Middle frontal gyrus (tissue), 1 donor: ENCODE results near the gene PNLIPRP3.
"Not testable (repeated sequence)": the region's sequence is repeated elsewhere in the genome, so short reads cannot be mapped to it uniquely, and the experiment has no call there.

Experiments used
- DNase-seq: peaks from one replicate; pipeline ENCODE4 v3.0.0-alpha.2; 2015; ENCODE audit warnings: low spot score; ENCODE audit errors: extremely low spot score

PNLIPRP3 gene

DNA sequence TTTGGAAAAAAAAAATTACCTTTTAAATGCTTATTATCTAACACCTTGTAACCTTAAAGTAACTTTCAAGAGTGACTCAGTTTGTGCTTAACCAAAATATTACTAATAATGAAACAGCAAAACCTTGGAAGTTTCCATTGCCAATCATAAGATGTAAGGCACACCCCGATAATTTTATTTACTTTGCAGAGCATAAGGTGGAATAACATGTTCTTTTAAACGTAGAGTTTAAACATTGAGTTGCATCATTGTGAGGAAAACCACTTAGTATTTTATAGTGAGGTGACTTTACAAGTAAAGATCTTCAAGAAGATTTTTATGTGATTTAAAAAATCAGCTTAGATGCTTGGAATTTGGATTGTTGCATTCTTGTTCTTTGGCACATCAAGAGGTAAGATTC is at the start of gene PNLIPRP3:
Gene PNLIPRP3, plus strand, starts transcription at position 177 of the 400 bp plus-strand sequence. Its CDS starts 166 bp downstream, at position 343.
- no peak for DNase-seq

DNA sequence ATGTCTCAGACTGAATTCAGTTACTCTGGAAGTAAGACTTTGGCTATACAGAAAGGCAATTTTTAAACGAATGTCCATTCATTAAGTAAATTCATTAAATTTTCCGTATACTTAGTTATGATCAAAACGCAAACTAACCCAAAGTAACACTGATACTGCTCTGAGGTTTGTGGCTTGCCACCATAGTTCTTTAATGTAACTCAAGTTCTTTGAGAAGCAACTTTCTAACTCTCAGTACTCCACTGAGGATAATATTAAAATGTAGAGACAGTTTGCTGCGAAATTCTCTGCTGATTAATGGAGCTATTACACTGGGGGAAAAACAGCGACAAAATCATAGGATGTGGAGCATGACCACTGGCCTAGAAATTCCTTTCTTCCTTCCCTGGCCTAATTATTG is 45.4 kb upstream of the PNLIPRP3 start:
- no peak for DNase-seq

DNA sequence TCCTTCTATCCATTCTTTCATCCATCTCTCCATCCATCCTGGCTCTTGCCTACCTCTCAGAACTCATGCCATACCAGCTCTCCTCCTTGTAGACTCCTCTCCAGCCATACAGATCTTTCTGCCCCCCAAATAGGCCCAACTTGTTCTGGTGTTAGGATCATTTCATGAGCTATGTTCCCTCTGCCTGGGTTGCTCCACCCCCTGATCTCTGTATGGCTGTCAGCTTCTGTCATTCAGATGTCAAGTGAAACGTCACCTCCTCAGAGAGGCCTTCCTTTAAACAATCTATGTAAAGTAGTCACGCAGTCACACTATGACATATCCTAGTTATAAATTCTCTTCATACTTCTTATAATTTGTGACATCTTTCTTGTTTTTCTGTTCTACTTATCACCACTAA is 42.3 kb upstream of the PNLIPRP3 start:
- no peak for DNase-seq

DNA sequence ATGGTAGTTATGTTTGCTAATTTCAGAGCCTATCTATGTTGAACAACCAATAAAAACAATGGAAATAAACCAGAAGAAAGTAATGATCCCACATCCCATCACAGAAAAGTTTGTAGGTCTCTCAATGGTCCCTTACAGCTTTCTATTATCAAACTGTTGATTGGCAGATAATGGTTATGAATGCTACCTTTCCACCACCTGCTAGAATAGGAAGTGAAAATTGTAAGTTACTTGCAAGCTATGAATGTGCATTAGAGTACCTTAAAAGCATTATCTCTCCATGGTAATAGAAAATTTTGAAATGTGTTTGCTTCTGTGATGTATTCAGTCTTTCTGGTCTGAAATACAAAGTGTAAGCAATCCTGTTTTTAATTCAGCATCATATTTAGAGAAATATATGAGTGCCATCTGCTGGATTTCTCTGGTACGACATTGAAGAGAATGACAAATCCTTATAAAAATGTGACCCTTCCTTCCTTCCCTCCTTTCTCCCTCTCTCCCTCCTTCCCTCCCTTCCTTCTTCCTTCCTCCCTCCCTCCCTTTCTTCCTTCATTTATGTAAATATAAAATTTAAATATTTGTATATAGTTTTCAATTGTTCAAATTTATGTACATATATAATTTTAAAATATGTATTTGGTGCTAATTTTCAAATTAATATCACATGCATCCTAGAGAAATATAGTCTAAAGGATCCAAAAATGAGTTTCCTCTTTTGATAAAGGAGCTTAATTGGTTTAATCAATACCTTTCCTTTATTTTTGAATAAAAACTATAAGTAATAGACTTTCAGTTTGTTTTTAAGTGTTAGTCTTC is 41.4 kb upstream of the PNLIPRP3 start:
- no peak for DNase-seq

DNA sequence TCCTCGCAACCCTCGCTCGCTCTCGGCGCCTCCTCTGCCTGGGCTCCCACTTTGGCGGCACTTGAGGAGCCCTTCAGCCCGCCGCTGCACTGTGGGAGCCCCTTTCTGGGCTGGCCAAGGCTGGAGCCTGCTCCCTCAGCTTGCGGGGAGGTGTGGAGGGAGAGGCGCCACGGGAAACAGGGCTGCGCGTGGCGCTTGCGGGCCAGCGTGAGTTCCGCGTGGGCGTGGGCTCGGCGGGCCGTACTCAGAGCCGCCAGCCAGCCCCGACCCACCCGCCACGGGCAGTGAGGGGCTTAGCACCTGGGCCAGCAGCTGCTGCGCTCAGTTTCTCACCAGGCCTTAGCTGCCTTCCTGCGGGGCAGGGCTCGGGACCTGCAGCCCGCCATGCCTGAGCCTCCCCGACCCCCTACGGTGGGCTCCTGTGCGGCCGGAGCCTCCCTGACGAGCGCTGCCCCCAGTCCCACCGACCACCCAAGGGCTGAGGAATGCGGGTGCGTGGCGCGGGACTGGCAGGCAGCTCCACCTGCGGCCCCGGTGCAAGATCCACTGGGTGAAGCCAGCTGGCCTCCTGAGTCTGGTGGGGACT is 34.3 kb upstream of the PNLIPRP3 start:
- DNase-seq: not testable (repeated sequence)

DNA sequence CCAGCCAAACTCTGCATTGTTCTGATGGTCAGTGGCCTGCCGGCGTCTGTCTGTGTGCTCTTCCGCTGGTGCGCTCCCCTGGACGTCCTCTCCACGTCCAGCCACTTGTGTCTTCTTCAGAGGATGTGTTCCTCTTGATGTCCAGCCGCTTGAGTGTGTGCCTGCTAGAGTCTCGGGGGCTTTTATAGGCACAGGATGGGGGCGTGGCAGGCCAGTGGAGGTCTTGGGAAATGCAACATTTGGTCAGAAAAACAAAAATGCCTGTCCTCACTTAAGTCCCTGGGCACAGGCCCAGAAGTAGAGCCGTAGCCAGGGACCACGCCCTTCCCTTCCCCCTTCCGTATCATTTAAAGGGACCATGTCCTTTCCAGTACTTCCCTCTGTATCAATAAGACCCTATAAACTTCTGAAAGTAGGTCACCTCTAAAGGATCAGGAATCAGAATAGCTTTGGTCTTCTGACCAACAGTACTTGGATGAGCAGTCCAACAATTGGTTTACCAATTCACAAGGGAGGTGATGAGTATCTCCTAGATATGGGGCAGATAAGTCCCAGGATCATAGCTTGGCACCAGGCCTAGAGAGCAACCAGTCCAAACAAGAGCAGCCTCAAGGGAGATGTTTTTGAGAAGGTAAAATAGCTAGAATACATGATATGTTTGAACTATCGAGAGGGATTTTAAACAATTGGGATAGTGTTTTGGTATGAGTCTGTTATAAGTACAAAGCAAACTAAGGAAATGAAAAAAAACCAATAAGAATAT is 32.2 kb upstream of the PNLIPRP3 start:
- DNase-seq: no peak

DNA sequence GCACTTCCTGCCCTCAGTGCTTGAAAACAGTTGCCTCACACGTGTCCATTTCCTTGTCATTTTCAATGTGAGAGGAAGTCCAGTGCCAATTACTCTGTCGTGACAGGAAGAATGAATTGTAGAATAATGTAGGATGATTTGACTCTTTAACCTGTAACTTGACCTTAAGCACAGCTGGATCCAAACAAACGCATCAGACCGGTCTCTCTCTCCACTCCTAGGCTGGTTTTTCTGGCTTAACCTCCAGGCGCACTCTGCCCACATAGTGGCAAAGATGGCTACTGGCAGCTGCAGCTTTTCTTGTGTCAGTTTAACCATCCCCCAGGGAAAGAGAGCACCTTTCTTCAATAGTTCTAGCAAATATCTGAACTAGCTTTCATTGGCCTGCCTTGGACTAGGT is 29.4 kb upstream of the PNLIPRP3 start:
- no peak for DNase-seq

DNA sequence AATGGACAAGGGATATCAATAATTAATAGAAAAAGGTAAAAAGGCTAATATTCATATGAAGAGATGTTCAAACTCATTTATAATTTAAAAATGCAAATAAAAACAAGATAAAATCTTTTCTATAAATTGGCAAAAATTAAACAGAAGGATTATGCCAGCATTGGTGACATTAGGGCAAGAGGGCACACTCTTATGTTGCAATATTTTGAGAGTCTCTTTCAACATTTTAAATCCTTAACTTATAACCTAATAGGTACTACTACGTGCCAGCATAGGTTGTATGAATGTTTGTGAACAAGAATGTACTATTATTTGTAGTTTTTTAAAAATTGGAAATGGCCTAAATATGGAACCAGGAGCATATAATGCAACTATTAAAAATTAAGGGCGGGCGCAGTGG is 24.8 kb upstream of the PNLIPRP3 start:
- DNase-seq: no peak

DNA sequence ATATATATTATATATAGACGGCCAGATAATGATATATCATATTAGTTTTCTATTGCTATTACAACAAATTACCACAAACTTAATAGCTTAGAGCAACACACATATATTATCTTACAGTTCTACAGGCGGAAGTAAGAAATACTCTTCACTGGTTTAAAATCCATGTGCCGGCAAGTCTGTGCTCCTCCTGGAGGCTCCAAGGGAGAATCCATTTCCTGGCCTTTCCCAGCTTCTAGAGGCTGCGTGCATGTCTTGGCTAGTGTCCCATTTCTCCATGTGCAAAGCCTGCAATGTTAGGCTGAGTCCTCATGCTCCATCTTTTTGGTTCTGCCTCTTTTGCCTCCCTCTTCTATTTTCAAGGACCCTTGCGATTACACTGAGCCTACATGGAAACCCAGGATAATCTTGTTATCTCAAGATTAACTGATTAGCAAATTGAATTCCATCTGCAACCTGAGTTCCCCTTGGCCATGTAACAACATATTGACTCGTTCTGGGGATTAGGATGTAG is 23.9 kb upstream of the PNLIPRP3 start:
- DNase-seq: no peak

DNA sequence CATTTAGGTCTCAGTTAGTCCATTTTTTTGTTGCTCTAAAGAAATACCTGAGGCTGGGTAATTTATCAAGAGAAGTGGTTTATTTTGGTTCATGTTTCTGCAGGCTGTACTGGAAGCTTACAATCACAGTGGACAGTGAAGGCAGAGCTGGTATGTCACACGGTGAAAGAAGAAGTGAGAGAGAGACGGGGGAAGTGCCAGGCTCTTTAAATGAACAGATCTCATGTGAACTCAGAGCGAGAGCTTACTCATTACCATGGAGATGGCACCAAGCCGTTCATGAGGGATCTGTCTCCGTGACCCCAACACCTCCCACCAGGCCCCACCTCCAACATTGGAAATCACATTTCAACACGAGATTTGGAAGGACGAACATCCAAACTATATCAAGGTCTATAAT is 18.9 kb upstream of the PNLIPRP3 start:
- DNase-seq: no peak

DNA sequence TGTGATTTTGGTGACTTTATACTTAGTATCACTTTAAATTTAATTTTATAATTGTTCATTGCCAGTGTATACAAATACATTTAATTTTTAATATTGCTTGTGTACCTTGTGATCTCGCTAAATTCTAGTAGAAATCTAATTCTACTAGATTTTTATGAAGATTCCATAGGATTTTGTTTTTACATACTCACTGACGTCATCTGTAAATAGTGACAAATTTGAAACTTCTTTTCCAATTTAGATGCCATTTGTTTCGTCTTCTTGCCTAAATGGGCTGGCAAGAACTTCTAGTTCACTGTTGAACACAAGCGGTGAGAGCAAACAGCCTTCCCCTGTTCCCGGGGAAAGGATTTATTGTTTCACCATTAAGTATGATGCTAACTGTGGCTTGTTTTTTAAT is 17.3 kb upstream of the PNLIPRP3 start:
- DNase-seq: no peak

DNA sequence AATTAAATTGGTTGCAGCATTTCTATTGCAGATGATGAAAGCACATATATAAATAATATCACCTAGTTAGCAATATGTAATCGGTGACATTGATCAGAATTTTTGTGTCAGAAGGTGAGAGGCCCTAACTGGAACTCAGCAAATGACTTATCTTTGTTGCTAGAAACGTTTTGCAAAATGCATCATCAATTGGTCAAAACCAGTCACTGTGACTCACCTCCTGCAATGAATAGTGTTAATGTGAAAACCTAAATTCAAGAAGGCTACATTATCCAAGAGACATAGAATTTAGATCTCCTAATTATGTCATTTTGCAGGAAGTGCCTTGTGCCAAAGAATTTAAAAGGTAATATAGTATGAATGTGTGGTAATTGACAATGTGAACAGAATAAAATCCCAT is 9.8 kb upstream of the PNLIPRP3 start:
- no peak for DNase-seq

DNA sequence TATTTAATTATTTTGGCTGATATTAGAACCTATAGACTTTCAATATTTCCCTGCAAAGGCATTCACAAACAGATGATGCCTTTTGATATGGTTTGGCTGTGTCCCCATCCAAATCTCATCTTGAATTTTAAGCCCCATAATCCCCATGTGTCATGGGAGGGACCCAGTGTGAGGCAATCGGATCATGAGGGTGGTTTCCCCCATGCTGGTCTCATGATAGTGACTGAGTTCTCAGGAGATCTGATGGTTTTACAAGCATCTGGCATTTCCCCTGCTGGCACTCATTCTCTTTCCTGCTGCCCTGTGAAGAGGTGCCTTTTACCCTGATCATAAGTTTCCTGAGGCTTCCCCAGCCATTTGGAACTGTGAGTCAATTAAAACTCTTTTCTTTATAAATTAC is 9.3 kb upstream of the PNLIPRP3 start:
- DNase-seq: no peak

DNA sequence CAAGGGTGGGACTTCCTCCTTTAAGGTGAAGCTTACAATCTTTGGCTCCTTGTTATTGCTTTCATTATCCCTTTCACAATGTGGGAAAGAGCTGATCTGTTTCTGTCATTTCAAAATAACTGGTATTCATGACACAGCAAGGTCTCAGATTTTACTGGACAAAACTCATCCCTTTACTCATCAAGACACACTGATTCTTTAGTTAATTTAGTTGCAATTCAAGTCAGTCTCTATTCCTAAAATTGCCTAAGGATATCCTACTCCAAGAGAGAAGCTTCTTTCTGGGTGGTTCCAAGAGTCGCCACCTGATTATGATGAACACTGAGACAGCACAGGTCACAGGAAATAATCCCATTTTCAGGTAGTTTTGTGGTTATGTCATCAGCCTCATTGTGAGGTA is 5.8 kb upstream of the PNLIPRP3 start:
- DNase-seq: no peak

DNA sequence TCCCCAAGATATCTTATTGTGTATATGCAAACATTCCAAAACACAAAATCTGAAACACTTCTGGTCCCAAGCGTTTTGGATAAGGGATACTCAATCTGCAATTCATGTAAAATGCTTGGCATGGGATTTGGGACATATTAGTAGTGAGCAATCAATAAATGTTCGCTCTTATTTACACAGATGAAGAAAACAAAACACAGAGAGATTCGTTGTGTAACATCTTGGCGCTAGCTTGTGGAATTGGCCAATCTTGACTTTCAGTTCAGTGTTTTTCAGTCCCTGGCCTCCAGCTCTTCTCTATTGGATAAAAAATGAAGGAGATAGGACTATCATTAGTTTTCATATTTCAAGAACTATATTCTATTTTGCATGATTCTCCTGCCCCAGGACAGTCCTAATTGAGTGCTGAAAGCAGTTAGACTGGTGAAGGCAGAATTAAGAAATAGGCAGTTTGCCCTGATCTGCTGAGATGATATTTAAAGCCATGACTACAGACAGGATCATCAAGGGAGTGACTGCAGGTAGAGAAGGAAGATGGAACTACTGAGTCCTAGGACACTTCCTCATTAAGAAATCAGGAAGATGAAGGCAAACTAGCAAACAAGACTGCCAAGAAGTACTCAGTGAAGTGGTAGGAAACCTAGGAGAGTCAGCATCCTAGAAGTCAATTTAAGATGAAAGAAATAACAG is 1.8 kb downstream of the PNLIPRP3 start:
- DNase-seq: no peak

DNA sequence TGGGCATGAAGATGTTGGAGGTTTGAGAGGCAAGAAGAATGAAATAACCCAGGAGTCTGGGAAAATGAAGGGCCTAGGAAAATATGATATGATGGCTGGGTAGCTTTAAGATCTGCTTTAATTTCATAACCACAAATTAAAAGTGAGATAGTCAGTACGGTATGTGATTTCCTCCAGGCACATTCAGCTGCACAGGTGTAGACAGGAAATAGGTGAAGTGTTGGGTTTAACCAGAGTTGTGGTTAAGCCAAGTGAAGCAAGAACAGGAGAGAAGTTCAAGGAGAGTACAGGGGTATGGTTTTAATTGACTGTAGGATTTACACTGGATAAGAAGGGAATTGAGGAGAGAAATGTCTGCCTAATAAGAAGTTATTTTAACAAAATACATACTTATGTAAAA is 2.6 kb downstream of the PNLIPRP3 start:
- DNase-seq: no peak

DNA sequence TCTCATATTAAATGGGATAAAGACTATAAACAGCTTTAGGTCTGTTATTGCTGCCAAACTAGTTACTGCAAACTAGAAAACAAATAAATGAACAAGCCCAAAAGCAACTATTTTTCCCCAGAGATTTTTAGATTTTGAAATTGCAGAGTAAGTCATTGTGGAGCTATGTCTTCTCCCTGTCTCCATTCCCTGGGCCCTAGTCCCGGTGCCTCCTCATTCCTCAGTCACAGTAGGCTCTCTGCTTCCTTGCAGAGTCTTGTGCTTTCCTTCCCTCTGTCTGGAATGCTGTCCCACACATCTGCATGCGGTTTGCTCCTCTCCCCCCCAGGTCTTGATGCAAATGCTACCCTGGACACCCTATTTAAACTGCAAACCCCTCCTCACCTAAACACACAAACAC is 4.0 kb downstream of the PNLIPRP3 start:
- DNase-seq: no peak

DNA sequence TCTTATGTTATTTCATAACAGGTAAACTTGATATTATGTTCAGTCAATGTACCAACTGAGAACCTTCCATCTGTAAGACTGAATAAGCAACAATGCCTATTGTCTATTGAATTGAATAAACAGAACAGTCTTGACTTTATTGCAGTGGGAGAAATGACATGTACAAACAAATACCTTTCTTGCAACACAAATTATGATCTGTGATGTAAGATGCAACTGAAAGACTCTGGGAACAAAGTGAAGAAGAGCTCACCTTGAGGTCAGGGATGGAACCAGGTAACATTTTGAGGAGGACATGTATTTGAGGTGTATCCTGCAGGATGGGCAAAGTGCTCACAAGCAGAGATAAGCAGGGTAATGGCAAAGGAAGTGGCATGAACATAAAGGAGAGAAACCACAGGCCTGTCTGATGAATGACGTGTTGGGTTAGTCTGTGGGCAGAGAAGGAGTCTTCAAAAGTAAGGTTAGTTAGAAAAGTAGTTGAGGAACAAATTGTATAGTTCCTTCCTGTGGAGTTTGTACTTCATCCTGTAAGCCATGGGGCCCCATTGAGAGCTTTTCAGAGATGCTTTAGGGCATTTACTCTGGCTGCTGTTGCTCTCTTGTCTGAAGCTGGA is 9.5 kb downstream of the PNLIPRP3 start:
- DNase-seq: no peak

DNA sequence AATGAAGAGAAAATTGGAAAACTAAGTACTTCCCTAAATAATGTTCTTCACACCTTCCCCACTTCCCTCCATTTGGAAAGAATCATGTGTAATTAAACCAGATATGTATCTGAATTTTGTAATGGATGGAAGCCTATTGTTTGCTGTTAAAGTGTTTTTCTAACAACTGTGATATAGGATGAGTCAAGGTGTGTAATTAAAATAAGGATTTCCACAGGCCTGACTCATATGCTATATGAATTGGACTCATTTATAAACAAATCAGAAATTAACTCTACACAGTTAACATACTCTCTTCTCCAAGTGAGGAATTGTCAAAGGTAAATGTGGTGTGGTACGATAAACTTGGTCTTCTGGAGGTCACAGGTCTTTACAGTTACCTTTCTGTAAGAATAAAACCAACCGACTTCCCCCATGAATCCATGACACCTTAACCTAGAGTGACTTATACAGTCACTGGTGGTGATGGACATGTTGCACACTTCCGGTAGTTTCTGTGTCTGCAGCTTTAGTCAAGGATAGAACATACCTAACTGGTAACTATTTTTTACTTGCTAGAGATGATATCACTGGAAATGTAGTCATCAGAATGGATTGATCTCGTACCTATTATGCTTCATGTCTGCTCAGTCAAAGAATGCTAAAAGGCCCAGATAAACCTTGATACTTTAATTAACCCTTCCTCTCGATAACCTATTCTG is 12.8 kb downstream of the PNLIPRP3 start:
- no peak for DNase-seq

DNA sequence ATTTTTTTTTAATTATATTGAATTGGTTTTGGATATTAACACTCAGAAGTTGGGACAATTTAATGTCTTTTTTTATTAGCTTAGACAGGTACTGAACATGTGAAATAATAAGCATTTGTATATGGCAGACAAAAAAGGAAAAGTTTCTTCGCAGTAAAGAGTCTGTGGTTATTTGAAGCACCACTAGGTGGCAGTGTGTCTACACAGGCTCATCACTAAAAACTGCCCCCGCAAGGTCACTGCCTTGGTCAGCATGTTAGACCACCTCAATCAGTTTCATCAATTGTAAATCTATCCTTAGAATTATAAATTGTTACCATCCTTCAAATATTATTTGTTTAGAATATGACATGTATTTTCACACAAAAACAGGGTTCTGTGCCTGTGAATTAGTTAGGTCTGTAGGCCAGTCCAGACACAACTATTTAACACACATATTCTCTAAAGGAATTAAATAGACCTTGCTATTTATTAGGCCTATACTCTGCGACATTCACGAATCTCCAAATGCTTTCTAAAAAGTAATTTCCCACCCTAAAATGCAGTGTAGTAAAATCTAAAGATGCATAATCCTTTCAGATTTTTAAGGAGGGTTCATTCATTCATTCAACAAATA is 17.0 kb downstream of the PNLIPRP3 start:
- no peak for DNase-seq
